ENCODE results near the gene ST3GAL2. TPM values are rescaled to one million over a fixed set of nuclear protein-coding genes. Genes with fewer than 3 reads are reported as not detected.

ST3GAL2 gene
- total and polyA plus RNA-seq, 9 of the 15 experiments (the other 6 are each of a cell fraction or from before 2014, with no cell fraction given): 1.5 to 108 (median 34.3) TPM

DNA sequence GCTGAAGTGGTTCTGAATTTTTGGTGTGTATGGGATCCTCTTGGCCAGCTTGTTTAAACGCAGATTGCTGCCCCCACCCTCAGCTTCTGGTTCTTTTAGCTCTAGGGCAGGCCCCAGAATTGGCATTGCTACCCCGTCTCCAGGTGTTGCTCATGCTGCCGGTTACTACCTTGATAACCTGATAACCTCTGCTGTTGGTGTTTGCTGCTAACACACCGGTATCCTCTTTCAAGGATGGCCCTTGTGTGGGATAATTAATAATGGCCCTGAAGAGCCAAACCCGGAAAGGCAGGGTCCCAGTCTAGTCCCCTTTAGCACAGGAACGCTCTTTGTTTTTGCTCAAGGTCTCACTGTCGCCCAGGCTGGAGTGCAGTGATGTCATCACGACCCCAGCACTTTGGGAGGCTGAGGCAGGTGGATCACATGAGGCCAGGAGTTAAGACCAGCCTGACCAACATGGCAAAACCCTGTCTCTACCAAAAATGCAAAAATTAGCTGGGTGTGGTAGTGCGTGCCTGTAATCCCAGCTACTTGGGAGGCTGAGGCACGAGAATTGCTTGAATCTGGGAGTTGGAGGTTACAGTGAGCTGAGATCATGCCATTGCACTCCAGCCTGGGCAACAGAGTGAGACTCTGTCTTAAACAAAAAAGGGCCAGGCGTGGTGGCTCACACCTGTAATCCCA is 1.3 kb upstream of the ST3GAL2 start:
- in situ Hi-C loops (cut with MboI): no loop called here
- TF ChIP-seq MCM2 (IDR thresholded peaks at IDR 0.05; ENCODE audit: low read depth): no peak
- no peak for TF ChIP-seq PRPF4 (IDR thresholded peaks at IDR 0.05; ENCODE audit: insufficient read depth, low read depth, low read length, poor library complexity, severe bottlenecking)
- TF ChIP-seq BRCA1 (IDR thresholded peaks at IDR 0.05): no peak
- TF ChIP-seq BRCA1 (CRISPR knock-in tag; IDR thresholded peaks at IDR 0.05): no peak
- peak; percentile 52 for TF ChIP-seq ATF3 (IDR thresholded peaks at IDR 0.05)
- TF ChIP-seq ATF3 (CRISPR knock-in tag; conservative IDR thresholded peaks at IDR 0.05): no peak
- no peak for TF ChIP-seq SRSF1 (IDR thresholded peaks at IDR 0.05; ENCODE audit: low read depth, low read length)
- intact Hi-C loops (cut with micrococcal nuclease): no loop called here
- Histone ChIP-seq H3K27ac (ENCODE audit: extremely low read depth, low read depth, low read length) (peak overlapping the region; percentile 93; the same call in 2 of the 3 replicates), H3K79me2 (ENCODE audit: control insufficient read depth, insufficient read depth, low read length) (peaks cover 36% of the 10 kb centered on the region), H3K9me3 (replicated peaks; ENCODE audit: control insufficient read depth, insufficient read depth, low read depth, low read length) (no peaks in the 10 kb centered on the region), H3K4me3 (no peak overlapping the region), H3K9ac (ENCODE audit: insufficient read depth in 1 of 2, low read depth in 2 of 2, low read length in 2 of 2) (peak overlapping the region; percentile 1 to 82; a peak in 3 of 4 replicates), H3K9me1 (ENCODE audit: control insufficient read depth, insufficient read depth, low read length) (no peaks in the 10 kb centered on the region), H3K36me3 (ENCODE audit: control insufficient read depth, insufficient read depth, low read length) (peaks cover 9% of the 10 kb centered on the region; the same call in 2 of the 3 replicates), H2AFZ (ENCODE audit: low read depth, low read length) (peak overlapping the region; percentile 99), H3K4me1 (replicated peaks in 1 of 2; ENCODE audit: control insufficient read depth in 2 of 2, insufficient read depth in 2 of 2, low read length in 2 of 2) (peaks cover 22 to 25% of the 10 kb centered on the region in 2 experiments), H3K4me2 (ENCODE audit: insufficient read depth, low read length) (peak overlapping the region; percentile 90), H3K27me3 (ENCODE audit: control insufficient read depth in 2 of 2, insufficient read depth in 2 of 2, low read length in 2 of 2) (no peaks in the 10 kb centered on the region), H4K20me1 (replicated peaks; ENCODE audit: control insufficient read depth, insufficient read depth, low read length) (no peaks in the 10 kb centered on the region)
- BruUV-seq (replicated peaks): no TSS peak
- POLR2A ChIA-PET: interaction anchor here (0.6 to 2.2 kb wide), 3 partner anchors 8 to 22 kb away, joined by 3 to 10 read pairs (median 4); no protein-coding TSS in a partner anchor
- 59% methylated on average over 11 of the region's 11 CpGs for WGBS (ENCODE audit: insufficient coverage, low coverage, missing lambda C conversion rate)
- FAIRE-seq (no peak), ATAC-seq (no peak), DNase-seq (ENCODE audit: extremely low read depth in 1 of 4, low spot score in 3 of 4) (peak in 1 of 4 experiments; percentile 6)
- CTCF ChIA-PET (ENCODE audit: low intra/inter-chr PET ratio): no interaction called here

Data from K562 (cell line).